Skin epidermis (tissue), 12 donors: ENCODE data around the gene BSPRY.
A peak's percentile ranks its signal among the peaks of the same experiment; 100 is the strongest.

Source experiments
- H3K27ac ChIP-seq, 21 experiments: fragments of 200-600 bp; sonication (generic) in 11 of 21; one replicate each; pipeline ENCODE4 v1.5.0; 2020; ENCODE audit warnings: mild to moderate bottlenecking in 3 of 21, inconsistent platforms in 2 of 21, moderate library complexity in 2 of 21
- H3K4me3 ChIP-seq, 7 experiments: fragments of 200-600 bp; sonication (generic) in 2 of 7; one replicate each; pipeline ENCODE4 v1.5.0; 2020; ENCODE audit warnings: inconsistent platforms in 2 of 7, mild to moderate bottlenecking in 2 of 7, moderate library complexity in 1 of 7

The BSPRY gene

GRCh38 chr9:113349445-113350094, at the start of gene BSPRY:
Gene BSPRY, plus strand, starts transcription at chr9:113349541. Its CDS starts 39 bp downstream, at chr9:113349580.
- Histone ChIP-seq H3K27ac (peak within 1 kb of the TSS in 12 of 21 experiments; percentile 27 to 78 (median 59)), H3K4me3 (peak within 1 kb of the TSS; percentile 28 to 59 (median 45))

GRCh38 chr9:113299800-113300292, 49.5 kb upstream of the BSPRY start:
- H3K4me3 ChIP-seq: no peak overlapping the region
- H3K27ac ChIP-seq: no peak overlapping the region

- H3K4me3 ChIP-seq: no peak overlapping the region
- no peak overlapping the region for H3K27ac ChIP-seq
These were observed 47.8 kb upstream of the BSPRY start for GRCh38 chr9:113301548-113301947.

- Histone ChIP-seq H3K27ac (no peak within 1 kb of the TSS), H3K4me3 (no peak within 1 kb of the TSS)
These were observed 46.4 kb upstream of the BSPRY start, which contains the start of gene RNF183 for GRCh38 chr9:113302792-113303418. Gene RNF183, minus strand, starts transcription at chr9:113303376. Its CDS starts 5,192 bp downstream, at chr9:113298184.

GRCh38 chr9:113306566-113306965, 42.8 kb upstream of the BSPRY start:
- Histone ChIP-seq H3K4me3 (no peak overlapping the region), H3K27ac (no peak overlapping the region)

- no peak overlapping the region for H3K4me3 ChIP-seq
- no peak overlapping the region for H3K27ac ChIP-seq
These were observed 41.9 kb upstream of the BSPRY start for GRCh38 chr9:113307396-113307975.

GRCh38 chr9:113309204-113309813, 40.0 kb upstream of the BSPRY start:
- Histone ChIP-seq H3K4me3 (no peak overlapping the region), H3K27ac (no peak overlapping the region)

GRCh38 chr9:113310538-113310937, 38.8 kb upstream of the BSPRY start:
- peak overlapping the region in 1 of 21 experiments; percentile 5 for H3K27ac ChIP-seq
- no peak overlapping the region for H3K4me3 ChIP-seq

- no peak overlapping the region for H3K4me3 ChIP-seq
- H3K27ac ChIP-seq: no peak overlapping the region
These were observed 37.4 kb upstream of the BSPRY start for GRCh38 chr9:113311961-113312360.

GRCh38 chr9:113313261-113313660, 36.1 kb upstream of the BSPRY start:
- Histone ChIP-seq H3K4me3 (no peak overlapping the region), H3K27ac (no peak overlapping the region)

- H3K27ac ChIP-seq: no peak overlapping the region
- no peak overlapping the region for H3K4me3 ChIP-seq
These were observed 34.1 kb upstream of the BSPRY start for GRCh38 chr9:113315231-113315630.

- no peak overlapping the region for H3K27ac ChIP-seq
- H3K4me3 ChIP-seq: no peak overlapping the region
These were observed 33.3 kb upstream of the BSPRY start for GRCh38 chr9:113316030-113316429.

GRCh38 chr9:113317777-113318176, 31.6 kb upstream of the BSPRY start:
- Histone ChIP-seq H3K4me3 (no peak overlapping the region), H3K27ac (no peak overlapping the region)

- no peak overlapping the region for H3K4me3 ChIP-seq
These were observed 30.3 kb upstream of the BSPRY start for GRCh38 chr9:113319054-113319453.

GRCh38 chr9:113320051-113320450, 29.3 kb upstream of the BSPRY start:
- Histone ChIP-seq H3K4me3 (no peak overlapping the region), H3K27ac (no peak overlapping the region)

More at GRCh38 chr9:113319054-113319453, 30.3 kb upstream of the BSPRY start:
- H3K27ac ChIP-seq: no peak overlapping the region

GRCh38 chr9:113322671-113323070, 26.7 kb upstream of the BSPRY start:
- Histone ChIP-seq H3K27ac (no peak overlapping the region), H3K4me3 (no peak overlapping the region)

- Histone ChIP-seq H3K27ac (no peak overlapping the region), H3K4me3 (no peak overlapping the region)
These were observed 23.1 kb upstream of the BSPRY start for GRCh38 chr9:113326230-113326629.

- Histone ChIP-seq H3K4me3 (no peak overlapping the region), H3K27ac (no peak overlapping the region)
These were observed 21.1 kb upstream of the BSPRY start for GRCh38 chr9:113328045-113328782.

GRCh38 chr9:113331780-113332179, 17.6 kb upstream of the BSPRY start:
- no peak overlapping the region for H3K27ac ChIP-seq
- no peak overlapping the region for H3K4me3 ChIP-seq

GRCh38 chr9:113337714-113338113, 11.6 kb upstream of the BSPRY start:
- Histone ChIP-seq H3K4me3 (no peak overlapping the region), H3K27ac (no peak overlapping the region)
